HL-60 (cell line): ENCODE results near the gene SLC5A4.

Experiments used
- GABPA ChIP-seq: IDR thresholded peaks from 2 replicates; pipeline ENCODE4 v1.6.1; 2012; ENCODE audit warnings: low read depth
- POLR2AphosphoS5 ChIP-seq: IDR thresholded peaks from 2 replicates; pipeline ENCODE4 v1.6.1; 2012; ENCODE audit warnings: low read depth
- REST ChIP-seq: IDR thresholded peaks from 2 replicates; pipeline ENCODE4 v1.6.1; 2012; ENCODE audit warnings: low read depth; ENCODE audit not compliant: insufficient replicate concordance
- SPI1 ChIP-seq: IDR thresholded peaks from 2 replicates; pipeline ENCODE4 v1.6.1; 2012; ENCODE audit warnings: low read depth, mild to moderate bottlenecking, borderline replicate concordance
- TF ChIP-seq, protein P1 (sequence below): IDR thresholded peaks from one replicate; pipeline ENCODE4 v1.5.1; 2011; ENCODE audit warnings: low read length, control low read depth, inconsistent platforms; ENCODE audit not compliant: insufficient read depth

DNA sequence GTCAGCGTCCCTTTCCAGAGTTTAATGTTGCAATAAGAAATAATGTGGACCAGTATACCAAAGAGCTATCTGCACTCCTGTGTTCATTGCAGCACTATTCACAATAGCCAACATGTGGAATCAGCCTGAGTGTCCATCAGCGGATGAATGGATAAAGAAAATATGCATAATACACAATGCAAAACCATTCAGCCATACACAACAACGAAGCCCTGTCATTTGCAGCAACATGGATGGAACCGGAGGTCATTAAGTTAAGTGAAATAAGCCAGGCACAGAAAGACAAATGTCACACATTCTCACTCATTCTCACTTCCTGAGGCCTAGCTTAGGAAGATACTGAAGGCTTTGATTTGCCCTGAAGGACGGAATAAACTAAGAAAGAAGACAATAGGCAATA is 22.1 kb downstream of the SLC5A4 start:
- TF ChIP-seq, protein P1, sequence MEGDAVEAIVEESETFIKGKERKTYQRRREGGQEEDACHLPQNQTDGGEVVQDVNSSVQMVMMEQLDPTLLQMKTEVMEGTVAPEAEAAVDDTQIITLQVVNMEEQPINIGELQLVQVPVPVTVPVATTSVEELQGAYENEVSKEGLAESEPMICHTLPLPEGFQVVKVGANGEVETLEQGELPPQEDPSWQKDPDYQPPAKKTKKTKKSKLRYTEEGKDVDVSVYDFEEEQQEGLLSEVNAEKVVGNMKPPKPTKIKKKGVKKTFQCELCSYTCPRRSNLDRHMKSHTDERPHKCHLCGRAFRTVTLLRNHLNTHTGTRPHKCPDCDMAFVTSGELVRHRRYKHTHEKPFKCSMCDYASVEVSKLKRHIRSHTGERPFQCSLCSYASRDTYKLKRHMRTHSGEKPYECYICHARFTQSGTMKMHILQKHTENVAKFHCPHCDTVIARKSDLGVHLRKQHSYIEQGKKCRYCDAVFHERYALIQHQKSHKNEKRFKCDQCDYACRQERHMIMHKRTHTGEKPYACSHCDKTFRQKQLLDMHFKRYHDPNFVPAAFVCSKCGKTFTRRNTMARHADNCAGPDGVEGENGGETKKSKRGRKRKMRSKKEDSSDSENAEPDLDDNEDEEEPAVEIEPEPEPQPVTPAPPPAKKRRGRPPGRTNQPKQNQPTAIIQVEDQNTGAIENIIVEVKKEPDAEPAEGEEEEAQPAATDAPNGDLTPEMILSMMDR: no peak
- TF ChIP-seq POLR2AphosphoS5 (no peak), GABPA (no peak), REST (no peak), SPI1 (no peak)
